ENCODE results near the gene OR51Q1. TPM values are rescaled to one million over a fixed set of nuclear protein-coding genes. Genes with fewer than 3 reads are reported as not detected.

OR51Q1 gene
- total RNA-seq, 5 donors from 2014 or later (not counting 1 experiment from before 2014, with no cell fraction given): not detected

GRCh38 chr11:5449432-5449831 is 27.5 kb downstream of the OR51Q1 start:
- H3K27me3 ChIP-seq (replicated peaks in 1 of 2; ENCODE audit: control insufficient read depth in 2 of 2, extremely low read depth in 1 of 2, insufficient read depth in 2 of 2, low read length in 1 of 2): no peaks in the 10 kb centered on the region
- H3K4me3 Mint-ChIP-seq: no peak overlapping the region
- peaks cover 0 to 3% (median 0%) of the 10 kb centered on the region in 3 donors for H3K9me3 Mint-ChIP-seq
- H3K36me3 ChIP-seq (ENCODE audit: control insufficient read depth in 2 of 2, extremely low read depth in 1 of 2, insufficient read depth in 1 of 2, low read length in 1 of 2): no peaks in the 10 kb centered on the region
- ChIA-PET POLR2A (no interaction called here), CTCF (no interaction called here)
- H3K27ac Mint-ChIP-seq: no peak overlapping the region
- H3K9me3 ChIP-seq: no peaks in the 10 kb centered on the region
- H3K27me3 Mint-ChIP-seq: peaks cover 1 to 13% of the 10 kb centered on the region in 2 donors
- H3K4me3 ChIP-seq (ENCODE audit: control insufficient read depth in 1 of 2, extremely low read depth in 1 of 2, low read length in 1 of 2): no peak overlapping the region
- H3K36me3 Mint-ChIP-seq: no peaks in the 10 kb centered on the region
- ATAC-seq (replicated peaks in 1 of 4) (no peak), DNase-seq (no peak)
- WGBS (ENCODE audit: insufficient coverage): no CpG with 5 or more reads among the region's 4 CpGs
- H3K27ac ChIP-seq (ENCODE audit: low read length): no peak overlapping the region
- H3K4me1 ChIP-seq (ENCODE audit: control insufficient read depth in 1 of 2, extremely low read depth in 1 of 2, insufficient read depth in 2 of 2, low read length in 2 of 2): no peaks in the 10 kb centered on the region
- no peaks in the 10 kb centered on the region for H3K4me1 Mint-ChIP-seq

GRCh38 chr11:5460983-5461621 is 39.2 kb downstream of the OR51Q1 start:
- Mint-ChIP-seq H3K4me3 (no peak overlapping the region), H3K9me3 (no peaks in the 10 kb centered on the region), H3K27me3 (peaks cover 9 to 11% of the 10 kb centered on the region in 2 donors), H3K27ac (no peak overlapping the region), H3K36me3 (no peaks in the 10 kb centered on the region), H3K4me1 (peaks cover 0 to 2% (median 0%) of the 10 kb centered on the region in 3 donors)
- no peaks in the 10 kb centered on the region for H3K36me3 ChIP-seq (ENCODE audit: control insufficient read depth in 2 of 2, extremely low read depth in 1 of 2, insufficient read depth in 1 of 2, low read length in 1 of 2)
- ChIA-PET POLR2A (interaction anchor here in 1 of 2 donors (0.5 kb wide), 1 partner anchor 833 kb away, joined by 6 read pairs; no protein-coding TSS in a partner anchor), CTCF (no interaction called here)
- WGBS (ENCODE audit: insufficient coverage): 98% methylated on average over 13 of the region's 14 CpGs
- no peaks in the 10 kb centered on the region for H3K4me1 ChIP-seq (ENCODE audit: control insufficient read depth in 1 of 2, extremely low read depth in 1 of 2, insufficient read depth in 2 of 2, low read length in 2 of 2)
- ATAC-seq (replicated peaks in 1 of 4) (no peak), DNase-seq (no peak)
- H3K4me3 ChIP-seq (ENCODE audit: control insufficient read depth in 1 of 2, extremely low read depth in 1 of 2, low read length in 1 of 2): no peak overlapping the region
- H3K27ac ChIP-seq (ENCODE audit: low read length): no peak overlapping the region
- H3K27me3 ChIP-seq (replicated peaks in 1 of 2; ENCODE audit: control insufficient read depth in 2 of 2, extremely low read depth in 1 of 2, insufficient read depth in 2 of 2, low read length in 1 of 2): peaks cover 0 to 3% of the 10 kb centered on the region in 2 experiments
- no peaks in the 10 kb centered on the region for H3K9me3 ChIP-seq

GRCh38 chr11:5467527-5467926 is 45.6 kb downstream of the OR51Q1 start:
- ChIA-PET CTCF (no interaction called here), POLR2A (interaction anchor here in 1 of 2 donors (0.6 kb wide), 1 partner anchor 102 kb away, joined by 13 read pairs; no protein-coding TSS in a partner anchor)
- Histone ChIP-seq H3K9me3 (no peaks in the 10 kb centered on the region), H3K4me3 (ENCODE audit: control insufficient read depth in 1 of 2, extremely low read depth in 1 of 2, low read length in 1 of 2) (no peak overlapping the region), H3K4me1 (ENCODE audit: control insufficient read depth in 1 of 2, extremely low read depth in 1 of 2, insufficient read depth in 2 of 2, low read length in 2 of 2) (no peaks in the 10 kb centered on the region), H3K27me3 (replicated peaks in 1 of 2; ENCODE audit: control insufficient read depth in 2 of 2, extremely low read depth in 1 of 2, insufficient read depth in 2 of 2, low read length in 1 of 2) (no peaks in the 10 kb centered on the region), H3K36me3 (ENCODE audit: control insufficient read depth in 2 of 2, extremely low read depth in 1 of 2, insufficient read depth in 1 of 2, low read length in 1 of 2) (no peaks in the 10 kb centered on the region), H3K27ac (ENCODE audit: low read length) (no peak overlapping the region)
- Mint-ChIP-seq H3K4me1 (no peaks in the 10 kb centered on the region), H3K36me3 (no peaks in the 10 kb centered on the region), H3K27ac (no peak overlapping the region), H3K9me3 (no peaks in the 10 kb centered on the region), H3K4me3 (no peak overlapping the region), H3K27me3 (peaks cover 5 to 22% of the 10 kb centered on the region in 2 donors)
- DNase-seq (no peak), ATAC-seq (replicated peaks in 1 of 4) (no peak)
- WGBS (ENCODE audit: insufficient coverage): 29% methylated on average over 1 of the region's 2 CpGs

Other genes starting within 250 kb of the OR51Q1 start
- not detected for gene OR51V1, start 221.4 kb upstream of the OR51Q1 start, total RNA-seq
- gene HBB, start 195.0 kb upstream of the OR51Q1 start, total RNA-seq: 10 to 100 TPM in 1 of 5 donors, under 1 TPM in 4; 0.59 to 11.7 (median 0.70) TPM
- gene HBD, start 187.6 kb upstream of the OR51Q1 start, total RNA-seq: 1 to 10 TPM in 1 of 5 donors, under 1 TPM in 1, not detected in 3; 0.72 to 1.9 TPM
- gene HBG1, start 172.3 kb upstream of the OR51Q1 start, total RNA-seq: 1 to 10 TPM in 3 of 5 donors, not detected in 2; 1.8 to 6.4 (median 3.3) TPM
- 10 to 100 TPM in 1 of 5 donors, 1 to 10 TPM in 2, not detected in 2; 5.8 to 13.4 (median 8.2) TPM for gene HBG2, start 167.3 kb upstream of the OR51Q1 start, total RNA-seq
- gene HBE1, start 152.2 kb upstream of the OR51Q1 start, total RNA-seq: 1 to 10 TPM in 3 of 5 donors, not detected in 2; 3.1 to 3.2 (median 3.2) TPM
- not detected for gene OR51B4, start 120.2 kb upstream of the OR51Q1 start, total RNA-seq
- gene OR51B2, start 97.8 kb upstream of the OR51Q1 start, total RNA-seq: not detected
- under 1 TPM in 2 of 5 donors, not detected in 3; 0.39 to 0.45 TPM for gene OR51B5, start 78.6 kb upstream of the OR51Q1 start, total RNA-seq
- not detected for gene OR51B6, start 70.6 kb upstream of the OR51Q1 start, total RNA-seq
- gene OR51M1, start 38.3 kb upstream of the OR51Q1 start, total RNA-seq: not detected
- gene OR51I1, start 19.4 kb downstream of the OR51Q1 start, total RNA-seq: not detected
- gene OR51I2, start 27.2 kb downstream of the OR51Q1 start, total RNA-seq: not detected
- gene OR52D1, start 66.6 kb downstream of the OR51Q1 start, total RNA-seq: not detected
- gene UBQLN3, start 87.8 kb downstream of the OR51Q1 start, total RNA-seq: under 1 TPM in 3 of 5 donors, not detected in 2; 0.16 to 0.37 (median 0.25) TPM
- 1 to 10 TPM in 1 of 5 donors, under 1 TPM in 4; 0.46 to 1.0 (median 0.63) TPM for gene UBQLNL, start 94.6 kb downstream of the OR51Q1 start, total RNA-seq
- gene OR52H1, start 126.4 kb downstream of the OR51Q1 start, total RNA-seq: under 1 TPM in 2 of 5 donors, not detected in 3; 0.25 to 0.26 TPM
- not detected for gene OR52B6, start 158.8 kb downstream of the OR51Q1 start, total RNA-seq
- gene TRIM6, start 174.5 kb downstream of the OR51Q1 start, total RNA-seq: under 1 TPM in 2 of 5 donors, not detected in 3; 0.13 to 0.14 TPM
- 10 to 100 TPM in 3 of 5 donors, 1 to 10 TPM in 2; 7.4 to 13.5 (median 10.4) TPM for gene TRIM34, start 202.9 kb downstream of the OR51Q1 start, total RNA-seq